Uterus (tissue), 2 donors: ENCODE measurements around the gene NOTUM.

Experiments used
- POLR2A ChIP-seq, 2 donors: fragments of 450-650 bp; IDR thresholded peaks; one replicate each; pipeline ENCODE4 v1.6.1; 2016; ENCODE audit warnings: antibody characterized with exemption in 2 of 2, mild to moderate bottlenecking in 1 of 2, moderate library complexity in 1 of 2
- TF ChIP-seq, protein P1 (sequence below), 4 experiments: fragments of 200-600 bp in 2 of 4; fragments of 450-650 bp in 2 of 4; sonication (generic) in 2 of 4; IDR thresholded peaks; one replicate each; pipeline ENCODE4 v1.5.1; 2016 to 2019; ENCODE audit warnings: antibody characterized with exemption in 4 of 4, mild to moderate bottlenecking in 2 of 4, moderate library complexity in 1 of 4

DNA sequence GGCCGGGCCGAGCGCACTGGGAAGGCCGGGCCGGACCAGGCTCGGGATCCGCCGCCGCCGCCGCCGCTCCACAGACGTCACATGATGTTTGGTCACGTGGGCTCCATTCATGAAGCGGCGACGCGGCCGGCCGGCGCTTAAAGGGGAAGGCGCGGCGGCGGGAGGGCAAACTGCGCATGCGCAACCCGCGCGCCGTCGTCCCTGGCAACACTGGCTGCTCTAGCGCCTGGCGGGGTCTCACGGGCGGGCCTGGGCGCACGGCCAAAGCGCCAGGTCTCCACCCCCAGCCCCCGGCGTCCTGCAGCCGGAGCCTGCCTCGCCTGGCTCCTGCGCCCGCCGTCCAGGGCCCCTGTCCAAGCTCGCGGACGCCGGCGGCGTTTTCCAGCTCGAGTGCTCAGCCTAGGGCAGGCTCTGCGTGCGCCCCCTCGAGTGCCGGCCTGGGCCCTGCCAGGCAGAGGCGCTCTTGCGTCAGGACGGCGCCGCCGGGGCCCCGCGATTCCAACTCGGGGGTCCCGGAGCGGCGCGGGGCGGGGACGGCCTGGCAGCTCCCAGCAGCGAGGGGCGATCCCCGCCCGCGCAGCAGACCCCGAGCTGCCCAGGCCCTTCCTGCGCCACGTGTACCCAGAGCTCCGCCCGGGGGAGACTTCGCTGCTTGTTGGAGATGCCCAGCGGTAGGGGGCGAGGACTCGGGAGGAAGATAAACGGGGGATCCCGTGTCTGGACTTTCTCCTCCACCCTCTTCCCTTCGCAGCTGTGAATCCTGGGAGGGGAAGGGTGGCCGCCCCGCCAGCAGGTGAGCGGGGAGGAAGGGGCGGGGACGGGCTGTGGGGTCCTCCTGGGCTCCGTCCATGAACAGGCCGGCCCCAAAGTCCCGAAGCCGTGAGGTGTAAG is 33.1 kb downstream of the NOTUM start, which contains the start of gene MAFG:
- TF ChIP-seq POLR2A (IDR thresholded peaks at IDR 0.05) = peak; percentile 65 to 73
- TF ChIP-seq, protein P1, sequence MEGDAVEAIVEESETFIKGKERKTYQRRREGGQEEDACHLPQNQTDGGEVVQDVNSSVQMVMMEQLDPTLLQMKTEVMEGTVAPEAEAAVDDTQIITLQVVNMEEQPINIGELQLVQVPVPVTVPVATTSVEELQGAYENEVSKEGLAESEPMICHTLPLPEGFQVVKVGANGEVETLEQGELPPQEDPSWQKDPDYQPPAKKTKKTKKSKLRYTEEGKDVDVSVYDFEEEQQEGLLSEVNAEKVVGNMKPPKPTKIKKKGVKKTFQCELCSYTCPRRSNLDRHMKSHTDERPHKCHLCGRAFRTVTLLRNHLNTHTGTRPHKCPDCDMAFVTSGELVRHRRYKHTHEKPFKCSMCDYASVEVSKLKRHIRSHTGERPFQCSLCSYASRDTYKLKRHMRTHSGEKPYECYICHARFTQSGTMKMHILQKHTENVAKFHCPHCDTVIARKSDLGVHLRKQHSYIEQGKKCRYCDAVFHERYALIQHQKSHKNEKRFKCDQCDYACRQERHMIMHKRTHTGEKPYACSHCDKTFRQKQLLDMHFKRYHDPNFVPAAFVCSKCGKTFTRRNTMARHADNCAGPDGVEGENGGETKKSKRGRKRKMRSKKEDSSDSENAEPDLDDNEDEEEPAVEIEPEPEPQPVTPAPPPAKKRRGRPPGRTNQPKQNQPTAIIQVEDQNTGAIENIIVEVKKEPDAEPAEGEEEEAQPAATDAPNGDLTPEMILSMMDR (IDR thresholded peaks at IDR 0.05) = peak in 3 of 4 experiments; percentile 25 to 52 (median 38)
